HepG2 (cell line): ENCODE results near the gene AP1S3. TPM values are rescaled to one million over a fixed set of nuclear protein-coding genes. Genes with fewer than 3 reads are reported as not detected.

Experiments
- ATAC-seq: fragments of 200-7000 bp; cut with Tn5 transposase; 3 replicates; pipeline ENCODE4 v1.9.1; 2020; ENCODE audit warnings: mild to moderate bottlenecking, moderate library complexity
- BruUV-seq: library from RNA; stranded (reverse); fragments of 400-500 nt; replicated peaks from 2 replicates; lab custom pipeline; 2021; lab: Mats Ljungman, UMichigan
- CTCF ChIA-PET: fragments of 300-600 bp; formaldehyde crosslinking; extraction: SDS; loops from one replicate; lab custom pipeline; 2021; ENCODE audit warnings: low total read pairs, inconsistent platforms, low intra/inter-chr PET ratio; lab: Yijun Ruan, JAX
- POLR2A ChIA-PET: fragments of 350-600 bp; sonication (Branson Sonifier 250); formaldehyde crosslinking; loops from one replicate; lab custom pipeline; 2020; ENCODE audit warnings: antibody characterized with exemption, inconsistent platforms; lab: Yijun Ruan, JAX
- DNase-seq: peaks from one replicate; pipeline ENCODE4 v3.0.0-alpha.2; 2015; ENCODE audit warnings: low spot score
- FAIRE-seq: peaks from 3 replicates; lab custom pipeline; 2011; peaks lifted over from hg19 to GRCh38; lab: Jason Lieb, UNC
- H2AFZ ChIP-seq: one replicate; pipeline ENCODE4 v1.6.1; 2011; ENCODE audit warnings: low read length, inconsistent platforms
- H3K27ac ChIP-seq: fragments of 300-600 bp; 3 replicates; pipeline ENCODE4 v1.8.0; 2011; ENCODE audit warnings: mixed run types, mild to moderate bottlenecking, mixed read lengths, low read length, inconsistent platforms; ENCODE audit not compliant: insufficient read depth; ENCODE audit errors: extremely low read length
- H3K27me3 ChIP-seq, 2 experiments: fragments of 200-600 bp in 1 of 2; 2 replicates in 1 of 2; 3 replicates in 1 of 2; pipeline versions ENCODE4 v1.6.0 to v1.8.0; 2011; ENCODE audit warnings: low read length in 2 of 2, mild to moderate bottlenecking in 2 of 2, moderate library complexity in 2 of 2, inconsistent platforms in 1 of 2; ENCODE audit not compliant: insufficient read depth in 2 of 2, control insufficient read depth in 1 of 2
- H3K36me3 ChIP-seq, 2 experiments: fragments of 200-600 bp in 1 of 2; replicated peaks in 1 of 2; 2 replicates in 1 of 2; 3 replicates in 1 of 2; pipeline versions ENCODE4 v1.5.1 to v1.8.0; 2011; ENCODE audit warnings: low read length in 2 of 2, inconsistent platforms in 1 of 2; ENCODE audit not compliant: insufficient read depth in 2 of 2, control insufficient read depth in 1 of 2
- H3K4me1 ChIP-seq: 2 replicates; pipeline ENCODE4 v1.5.1; 2012; ENCODE audit warnings: low read length, inconsistent platforms; ENCODE audit not compliant: insufficient read depth
- H3K4me2 ChIP-seq: 2 replicates; pipeline ENCODE4 v1.6.0; 2011; ENCODE audit warnings: low read depth, low read length, inconsistent platforms
- H3K4me3 ChIP-seq, 3 experiments: fragments of 200-600 bp in 1 of 3; sonication (generic), shearing (Covaris generic) in 1 of 3; replicated peaks in 1 of 3; 2 replicates each; pipeline ENCODE4 v1.5.1; 2011 to 2016; ENCODE audit warnings: low read length in 3 of 3, inconsistent platforms in 2 of 3, low read depth in 2 of 3, mild to moderate bottlenecking in 2 of 3, control low read depth in 1 of 3, mixed read lengths in 1 of 3; ENCODE audit not compliant: insufficient read depth in 1 of 3
- H3K79me2 ChIP-seq: one replicate; pipeline ENCODE4 v1.6.1; 2011; ENCODE audit warnings: low read length, inconsistent platforms; ENCODE audit not compliant: insufficient read depth
- H3K9ac ChIP-seq: 2 replicates; pipeline ENCODE4 v1.6.0; 2011; ENCODE audit warnings: mild to moderate bottlenecking, low read depth, low read length, inconsistent platforms; ENCODE audit not compliant: insufficient read depth
- H3K9me3 ChIP-seq: 2 replicates; pipeline ENCODE4 v1.5.1; 2012; ENCODE audit warnings: mild to moderate bottlenecking, low read length
- H4K20me1 ChIP-seq: 2 replicates; pipeline ENCODE4 v1.6.0; 2011; ENCODE audit warnings: inconsistent platforms, mild to moderate bottlenecking, low read length, moderate library complexity; ENCODE audit not compliant: insufficient read depth
- AHR ChIP-seq: IDR thresholded peaks from 2 replicates; pipeline ENCODE4 v1.6.1; 2018; ENCODE audit warnings: missing genetic modification reagents, missing compliant biosample characterization
- CC2D1A ChIP-seq: sonication (generic); formaldehyde crosslinking; IDR thresholded peaks from 2 replicates; pipeline ENCODE4 v1.8.1; 2023; ENCODE audit warnings: mild to moderate bottlenecking, missing genetic modification reagents
- HIVEP1 ChIP-seq: sonication (generic); formaldehyde crosslinking; IDR thresholded peaks from 2 replicates; pipeline ENCODE4 v1.4.0; 2020; ENCODE audit warnings: mild to moderate bottlenecking, missing genetic modification reagents
- JUND ChIP-seq: sonication (generic); formaldehyde crosslinking; IDR thresholded peaks from 2 replicates; pipeline ENCODE4 v1.8.0; 2022; ENCODE audit warnings: mild to moderate bottlenecking, missing genetic modification reagents
- KLF16 ChIP-seq, 2 experiments: sonication (generic) in 1 of 2; formaldehyde crosslinking in 1 of 2; IDR thresholded peaks; 2 replicates each; pipeline versions ENCODE4 v1.6.1 to v1.8.0; 2016 to 2023; ENCODE audit warnings: missing genetic modification reagents in 2 of 2, missing compliant biosample characterization in 1 of 2
- PRMT3 ChIP-seq: sonication (generic); formaldehyde crosslinking; IDR thresholded peaks from 2 replicates; pipeline ENCODE4 v1.8.1; 2022; ENCODE audit warnings: low read depth, mild to moderate bottlenecking, moderate library complexity, missing genetic modification reagents, borderline replicate concordance
- RFX5 ChIP-seq: IDR thresholded peaks from 2 replicates; pipeline ENCODE4 v1.6.1; 2011; ENCODE audit warnings: low read depth, low read length, improper control_type of control experiment
- TARDBP ChIP-seq: sonication (generic); formaldehyde crosslinking; IDR thresholded peaks from 2 replicates; pipeline ENCODE4 v1.8.0; 2022; ENCODE audit warnings: mild to moderate bottlenecking, missing genetic modification reagents
- TBP ChIP-seq: sonication (generic); formaldehyde crosslinking; IDR thresholded peaks from 2 replicates; pipeline ENCODE4 v1.5.0; 2020; ENCODE audit warnings: missing genetic modification reagents
- TCF7 ChIP-seq: sonication (generic); IDR thresholded peaks from 2 replicates; pipeline ENCODE4 v1.6.1; 2016; ENCODE audit warnings: antibody characterized with exemption, low read depth
- USF2 ChIP-seq, 2 experiments: sonication (generic) in 1 of 2; formaldehyde crosslinking in 1 of 2; IDR thresholded peaks; 2 replicates each; pipeline versions ENCODE4 v1.5.1 to v1.6.1; 2011 to 2020; ENCODE audit warnings: borderline replicate concordance in 1 of 2, low read depth in 1 of 2, low read length in 1 of 2, mild to moderate bottlenecking in 1 of 2, missing genetic modification reagents in 1 of 2, moderate library complexity in 1 of 2
- ZFP1 ChIP-seq: IDR thresholded peaks from 2 replicates; pipeline ENCODE4 v1.6.1; 2016
- ZNF546 ChIP-seq: sonication (generic); formaldehyde crosslinking; conservative IDR thresholded peaks from 2 replicates; pipeline ENCODE4 v1.8.1; 2023; ENCODE audit warnings: mild to moderate bottlenecking, missing genetic modification reagents
- ZNF605 ChIP-seq: sonication (generic); formaldehyde crosslinking; IDR thresholded peaks from 2 replicates; pipeline ENCODE4 v1.8.0; 2022; ENCODE audit warnings: mild to moderate bottlenecking, missing genetic modification reagents
- ZNF616 ChIP-seq: sonication (generic); formaldehyde crosslinking; IDR thresholded peaks from 2 replicates; pipeline ENCODE4 v1.5.0; 2020; ENCODE audit warnings: low read depth, mild to moderate bottlenecking, missing genetic modification reagents
- WGBS: methylation state at CpG from one replicate; pipeline ENCODE4 v1.1.6; 2017; ENCODE audit warnings: low lambda C conversion rate; 5-methylcytosine and 5-hydroxymethylcytosine counted together
- in situ Hi-C: cut with HindIII; loops from 2 replicates; pipeline ENCODE4 v1.10.0; 2017; ENCODE audit warnings: low pct_unique_long_range_greater_than_20kb; ENCODE audit not compliant: extremely low pct_ligation_motif_present
- intact Hi-C: fragments of 100-400 bp; cut with micrococcal nuclease; formaldehyde crosslinking; loops from one replicate; pipeline ENCODE4 v1.10.0; 2022; ENCODE audit not compliant: unreplicated experiment
- polyA plus RNA-seq, 8 experiments: library from polyadenylated mRNA; depleted of rRNA in 3 of 8; stranded (reverse) in 7 of 8; unstranded in 1 of 8; fragments of >200 nt; fragmentation: Illumina TruSeq in 4 of 8; extraction: Trizol in 4 of 8; gene quantifications; 2 replicates each; pipeline versions ENCODE4 v1.2.1 to v1.2.3, GENCODE V29; 2011 to 2016; ENCODE audit warnings: low read depth in 4 of 8, missing spikeins in 1 of 8, mixed read lengths in 1 of 8; ENCODE audit not compliant: insufficient read depth in 1 of 8
- total RNA-seq, 5 experiments: library from RNA; depleted of rRNA; stranded (reverse); fragments of >200 nt; fragmentation: Illumina TruSeq; extraction: Trizol; gene quantifications; 2 replicates each; pipeline ENCODE4 v1.2.3, GENCODE V29; 2016; ENCODE audit warnings: low read depth in 1 of 5
- TF ChIP-seq, protein P1 (sequence below), 2 experiments: sonication (generic) in 1 of 2; formaldehyde crosslinking in 1 of 2; IDR thresholded peaks; 2 replicates each; pipeline versions ENCODE4 v1.6.1 to v1.9.0; 2014 to 2022; ENCODE audit warnings: antibody characterized with exemption in 1 of 2, borderline replicate concordance in 1 of 2, inconsistent platforms in 1 of 2, low read depth in 1 of 2, missing genetic modification reagents in 1 of 2
- TF ChIP-seq, protein P2 (sequence below): sonication (generic); formaldehyde crosslinking; IDR thresholded peaks from 2 replicates; pipeline ENCODE4 v1.4.0; 2020; ENCODE audit warnings: missing genetic modification reagents

The AP1S3 gene
- total and polyA plus RNA-seq, 2 of the 13 experiments (the other 11 are each of a cell fraction or from before 2014, with no cell fraction given): 3.0 to 16.3 TPM

DNA sequence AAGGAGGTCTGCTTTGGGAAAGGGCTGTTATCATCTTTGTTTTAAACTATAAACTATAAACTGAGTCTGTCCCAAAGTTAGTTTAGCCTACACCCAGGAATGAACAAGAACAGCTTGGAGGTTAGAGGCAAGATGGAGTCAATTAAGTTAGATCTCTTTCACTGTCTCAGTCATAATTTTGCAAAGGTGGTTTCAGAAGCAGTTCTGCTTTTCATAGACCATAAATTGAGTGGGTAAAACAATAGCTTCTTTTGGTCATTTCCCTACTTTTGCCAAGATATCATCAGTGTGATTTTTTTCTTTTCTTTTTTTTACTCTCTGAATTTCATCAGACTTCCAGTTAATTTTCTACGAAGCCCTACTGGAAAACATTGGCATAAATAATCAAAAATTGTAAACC is 117.0 kb downstream of the AP1S3 start:
- Histone ChIP-seq H3K27ac (no peak overlapping the region), H2AFZ (no peak overlapping the region), H3K4me1 (peaks cover 6% of the 10 kb centered on the region), H3K4me3 (no peak overlapping the region), H3K36me3 (no peaks in the 10 kb centered on the region), H3K4me2 (no peak overlapping the region), H4K20me1 (no peaks in the 10 kb centered on the region), H3K9ac (no peak overlapping the region), H3K79me2 (no peaks in the 10 kb centered on the region), H3K9me3 (peaks cover 8% of the 10 kb centered on the region), H3K27me3 (no peaks in the 10 kb centered on the region)
- 7% methylated on average over 1 of the region's 1 CpG for WGBS
- no peak for ATAC-seq
- no TSS peak for BruUV-seq
- FAIRE-seq: no peak
- in situ Hi-C loops: no loop called here
- TF ChIP-seq ZFP1 (no peak), ZNF546 (CRISPR knock-in tag) (no peak), RFX5 (no peak), HIVEP1 (CRISPR knock-in tag) (no peak), USF2 (IDR thresholded peaks at IDR 0.05; ENCODE audit: low read depth, low read length) (no peak), USF2 (CRISPR knock-in tag; IDR thresholded peaks at IDR 0.05; ENCODE audit: borderline replicate concordance) (no peak), ZNF605 (CRISPR knock-in tag) (no peak), KLF16 (CRISPR knock-in tag; IDR thresholded peaks at IDR 0.05) (no peak), JUND (CRISPR knock-in tag) (no peak), TCF7 (no peak), CC2D1A (no peak), ZNF616 (no peak), AHR (CRISPR knock-in tag) (no peak), TARDBP (CRISPR knock-in tag) (no peak), TBP (CRISPR knock-in tag) (no peak), PRMT3 (CRISPR knock-in tag) (no peak)
- TF ChIP-seq, protein P1, sequence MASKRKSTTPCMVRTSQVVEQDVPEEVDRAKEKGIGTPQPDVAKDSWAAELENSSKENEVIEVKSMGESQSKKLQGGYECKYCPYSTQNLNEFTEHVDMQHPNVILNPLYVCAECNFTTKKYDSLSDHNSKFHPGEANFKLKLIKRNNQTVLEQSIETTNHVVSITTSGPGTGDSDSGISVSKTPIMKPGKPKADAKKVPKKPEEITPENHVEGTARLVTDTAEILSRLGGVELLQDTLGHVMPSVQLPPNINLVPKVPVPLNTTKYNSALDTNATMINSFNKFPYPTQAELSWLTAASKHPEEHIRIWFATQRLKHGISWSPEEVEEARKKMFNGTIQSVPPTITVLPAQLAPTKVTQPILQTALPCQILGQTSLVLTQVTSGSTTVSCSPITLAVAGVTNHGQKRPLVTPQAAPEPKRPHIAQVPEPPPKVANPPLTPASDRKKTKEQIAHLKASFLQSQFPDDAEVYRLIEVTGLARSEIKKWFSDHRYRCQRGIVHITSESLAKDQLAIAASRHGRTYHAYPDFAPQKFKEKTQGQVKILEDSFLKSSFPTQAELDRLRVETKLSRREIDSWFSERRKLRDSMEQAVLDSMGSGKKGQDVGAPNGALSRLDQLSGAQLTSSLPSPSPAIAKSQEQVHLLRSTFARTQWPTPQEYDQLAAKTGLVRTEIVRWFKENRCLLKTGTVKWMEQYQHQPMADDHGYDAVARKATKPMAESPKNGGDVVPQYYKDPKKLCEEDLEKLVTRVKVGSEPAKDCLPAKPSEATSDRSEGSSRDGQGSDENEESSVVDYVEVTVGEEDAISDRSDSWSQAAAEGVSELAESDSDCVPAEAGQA (IDR thresholded peaks at IDR 0.05; ENCODE audit: low read depth): no peak
- TF ChIP-seq, protein P1 (CRISPR knock-in tag; IDR thresholded peaks at IDR 0.05; ENCODE audit: borderline replicate concordance): no peak
- TF ChIP-seq, protein P2, sequence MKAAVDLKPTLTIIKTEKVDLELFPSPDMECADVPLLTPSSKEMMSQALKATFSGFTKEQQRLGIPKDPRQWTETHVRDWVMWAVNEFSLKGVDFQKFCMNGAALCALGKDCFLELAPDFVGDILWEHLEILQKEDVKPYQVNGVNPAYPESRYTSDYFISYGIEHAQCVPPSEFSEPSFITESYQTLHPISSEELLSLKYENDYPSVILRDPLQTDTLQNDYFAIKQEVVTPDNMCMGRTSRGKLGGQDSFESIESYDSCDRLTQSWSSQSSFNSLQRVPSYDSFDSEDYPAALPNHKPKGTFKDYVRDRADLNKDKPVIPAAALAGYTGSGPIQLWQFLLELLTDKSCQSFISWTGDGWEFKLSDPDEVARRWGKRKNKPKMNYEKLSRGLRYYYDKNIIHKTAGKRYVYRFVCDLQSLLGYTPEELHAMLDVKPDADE (CRISPR knock-in tag): no peak
- no peak for DNase-seq
- intact Hi-C loops: no loop called here
- CTCF ChIA-PET: no interaction called here
- POLR2A ChIA-PET: no interaction called here
